GM19372 (cell line): ENCODE data around the gene IRF2BP2.

Source experiments
- ATAC-seq: cut with Tn5 transposase; IDR thresholded peaks from one replicate; pipeline ENCODE4 v1.9.1; 2021; ENCODE audit warnings: mild to moderate bottlenecking, low read depth, moderate library complexity; ENCODE audit not compliant: unreplicated experiment

Gene IRF2BP2

DNA sequence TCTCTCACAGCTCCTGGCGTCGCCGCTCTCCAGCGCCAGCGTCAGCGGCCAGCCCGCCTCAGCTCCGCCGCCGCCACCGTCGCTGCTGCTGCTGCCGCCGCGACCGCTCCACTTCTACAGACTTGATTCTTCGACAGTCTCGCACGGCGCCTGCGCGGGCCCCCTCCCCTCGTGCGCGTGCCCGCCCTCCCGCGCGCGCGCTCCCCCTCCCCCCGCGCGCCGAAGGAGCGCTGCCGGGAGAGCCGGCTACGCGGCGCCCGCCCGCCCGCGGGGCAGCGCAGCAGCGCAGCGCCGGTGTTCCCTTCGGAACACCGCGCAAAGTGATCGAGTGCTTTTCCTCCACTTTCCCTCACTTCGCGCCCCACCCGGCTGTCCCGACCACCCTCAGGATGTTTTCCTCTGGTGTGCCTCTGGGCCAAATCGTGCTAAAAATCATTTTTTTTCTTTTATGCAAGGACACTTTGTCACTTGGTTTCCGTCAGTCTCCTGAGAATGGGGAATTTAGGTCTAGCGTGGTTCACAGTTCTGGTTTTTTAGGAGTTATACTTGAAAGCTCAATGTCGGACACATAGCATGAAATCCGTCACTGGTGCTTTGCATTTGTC, at the start of gene IRF2BP2:
TSS of gene IRF2BP2 (minus strand) at position 118 of the 605 bp plus-strand sequence. CDS start 684 bp downstream, outside the sequence.
- peak; percentile 25 for ATAC-seq

DNA sequence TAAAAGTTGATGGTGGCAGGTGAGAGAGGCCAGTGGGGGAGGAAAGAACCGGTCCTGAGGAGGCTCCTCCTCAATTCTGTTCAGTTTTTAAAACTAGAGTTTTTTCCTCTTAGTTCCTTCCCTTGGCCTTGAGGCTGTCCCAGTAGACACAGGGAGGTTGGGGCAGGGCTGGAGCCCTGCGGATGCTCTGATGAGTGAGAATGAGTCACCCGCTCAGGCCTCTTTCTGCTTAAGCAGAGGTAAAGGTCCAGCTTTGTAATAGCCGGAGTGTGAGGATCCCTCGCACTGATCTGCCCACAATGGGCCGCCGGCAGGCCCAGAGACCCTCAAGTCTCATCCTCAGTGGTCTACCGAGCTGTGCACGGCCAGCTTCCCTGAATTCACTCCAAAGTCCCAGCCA, 49.6 kb upstream of the IRF2BP2 start:
- ATAC-seq = no peak

DNA sequence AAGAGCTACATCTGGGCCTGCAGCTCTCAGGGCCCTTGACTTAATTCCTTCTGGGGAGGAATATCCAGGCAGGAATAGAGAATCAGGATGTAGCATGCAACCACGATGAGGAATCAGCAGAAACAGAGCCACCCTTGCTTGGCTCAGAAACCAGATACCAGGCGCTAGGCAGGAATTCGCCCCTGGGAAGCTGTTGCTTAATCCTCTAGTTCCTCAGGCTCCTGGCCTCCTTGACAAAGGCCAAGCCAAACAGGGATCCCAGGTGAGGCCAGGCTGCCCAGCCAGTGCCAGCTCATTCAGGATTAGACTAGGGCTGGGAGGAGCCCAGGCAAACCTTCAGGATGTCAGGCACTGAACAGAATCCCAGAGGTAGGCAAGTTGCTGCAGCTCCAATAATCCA, 48.2 kb upstream of the IRF2BP2 start:
- no peak for ATAC-seq

DNA sequence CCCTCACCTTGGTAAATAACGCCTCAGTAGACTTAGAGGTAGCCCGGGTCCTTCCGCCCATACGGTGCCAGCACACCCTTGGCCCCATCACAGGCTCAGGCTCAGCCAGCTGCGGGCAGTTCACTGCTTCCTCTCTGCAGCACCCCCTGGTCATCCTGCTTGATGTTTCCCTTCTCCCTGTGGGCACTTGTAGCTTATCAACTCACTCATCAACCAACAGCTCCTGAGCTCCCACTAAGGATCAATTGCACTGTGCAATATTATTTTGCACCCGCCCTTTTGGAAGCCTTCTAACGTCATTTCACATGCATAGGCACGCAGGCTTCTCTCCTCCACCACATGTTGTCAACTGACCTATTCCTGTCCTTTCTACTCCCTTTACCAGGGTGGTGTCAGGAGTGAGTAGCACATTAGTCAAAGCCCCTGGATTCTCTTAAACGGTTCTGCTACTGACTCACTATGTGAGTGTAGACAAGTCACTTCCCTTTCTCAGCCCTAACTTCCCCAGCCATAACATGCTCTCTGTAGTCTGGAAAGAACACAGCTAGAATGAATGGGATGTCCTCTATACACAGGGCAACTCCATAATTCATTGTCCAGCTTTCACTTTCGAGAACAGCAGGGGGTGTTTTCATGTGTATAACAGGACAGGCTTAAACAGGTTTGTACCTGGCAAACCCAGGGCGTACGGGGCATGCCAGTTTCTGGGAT, 47.1 kb upstream of the IRF2BP2 start:
- no peak for ATAC-seq

DNA sequence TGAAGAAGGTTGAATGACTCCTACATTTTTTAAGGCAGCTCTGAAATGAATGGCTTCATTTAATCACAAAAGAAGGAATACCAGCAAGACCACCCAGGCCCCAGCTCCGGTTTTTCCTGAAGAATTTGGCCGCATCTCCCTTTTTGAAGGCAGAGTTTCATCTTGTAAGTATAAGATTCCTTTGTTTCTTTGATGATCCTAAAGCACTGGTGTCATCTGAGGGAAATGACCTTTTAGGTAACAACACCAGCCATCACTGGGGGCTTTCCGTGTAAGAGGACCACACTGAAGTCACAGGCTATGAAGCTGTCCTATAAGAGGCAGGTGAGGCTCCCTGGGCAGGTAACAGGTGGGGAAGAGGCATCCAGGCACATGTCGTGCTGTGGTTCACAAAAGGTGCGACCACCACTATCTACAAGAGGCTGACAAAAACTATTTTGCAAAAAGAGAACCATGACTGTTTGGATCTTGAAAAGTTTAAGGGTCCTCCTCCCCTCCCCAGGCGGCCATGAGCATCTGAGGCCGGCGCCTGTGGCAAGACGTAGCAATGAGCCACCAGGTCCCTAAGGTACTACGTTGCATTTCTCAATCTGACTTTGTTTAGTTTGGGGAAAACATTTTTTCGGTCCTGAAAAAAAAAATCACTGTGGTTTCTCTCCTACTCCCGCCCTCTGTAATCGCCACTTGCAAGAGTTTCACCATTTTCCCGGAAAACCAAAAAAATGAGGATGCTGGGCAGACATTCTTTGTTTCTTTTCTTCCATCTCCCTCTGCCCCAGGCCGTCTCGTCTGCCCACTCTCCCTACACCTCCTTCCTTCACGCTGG, 46.3 kb upstream of the IRF2BP2 start:
- ATAC-seq = no peak

DNA sequence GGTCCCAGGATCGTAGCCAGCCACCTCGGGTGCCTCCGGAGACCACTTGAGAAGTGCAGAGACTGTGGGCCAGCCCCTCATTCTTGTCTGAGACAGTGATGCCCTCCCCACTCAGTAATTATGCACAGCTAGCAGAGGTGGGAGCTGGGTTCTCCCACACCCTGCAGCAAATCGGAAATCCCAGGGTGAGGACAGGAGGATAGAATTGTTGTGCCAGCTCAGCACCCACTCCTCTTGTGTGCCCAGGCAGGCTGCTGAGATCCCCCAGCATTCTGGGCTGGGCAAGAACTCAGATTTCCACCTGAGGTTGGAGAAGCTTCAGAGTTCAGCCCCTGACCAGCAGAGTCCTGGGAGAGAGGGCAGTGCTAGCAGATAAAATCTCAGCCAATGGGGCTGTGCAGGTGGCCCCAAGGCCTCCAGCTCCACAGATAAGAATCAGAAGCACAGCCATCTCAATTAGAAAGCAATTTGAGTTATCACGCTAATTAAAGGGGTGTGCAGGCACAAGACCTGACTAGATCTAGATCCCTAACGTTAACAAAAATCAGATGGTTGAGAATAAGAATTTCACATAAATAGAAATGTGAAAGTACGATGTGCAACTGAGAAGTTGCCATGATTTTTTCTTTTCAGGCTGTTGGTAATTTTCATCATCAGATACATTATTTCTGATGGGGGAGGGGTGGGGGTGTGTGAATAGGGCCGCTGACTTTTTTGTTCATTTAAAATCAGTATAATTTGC, 45.5 kb upstream of the IRF2BP2 start:
- ATAC-seq = no peak

DNA sequence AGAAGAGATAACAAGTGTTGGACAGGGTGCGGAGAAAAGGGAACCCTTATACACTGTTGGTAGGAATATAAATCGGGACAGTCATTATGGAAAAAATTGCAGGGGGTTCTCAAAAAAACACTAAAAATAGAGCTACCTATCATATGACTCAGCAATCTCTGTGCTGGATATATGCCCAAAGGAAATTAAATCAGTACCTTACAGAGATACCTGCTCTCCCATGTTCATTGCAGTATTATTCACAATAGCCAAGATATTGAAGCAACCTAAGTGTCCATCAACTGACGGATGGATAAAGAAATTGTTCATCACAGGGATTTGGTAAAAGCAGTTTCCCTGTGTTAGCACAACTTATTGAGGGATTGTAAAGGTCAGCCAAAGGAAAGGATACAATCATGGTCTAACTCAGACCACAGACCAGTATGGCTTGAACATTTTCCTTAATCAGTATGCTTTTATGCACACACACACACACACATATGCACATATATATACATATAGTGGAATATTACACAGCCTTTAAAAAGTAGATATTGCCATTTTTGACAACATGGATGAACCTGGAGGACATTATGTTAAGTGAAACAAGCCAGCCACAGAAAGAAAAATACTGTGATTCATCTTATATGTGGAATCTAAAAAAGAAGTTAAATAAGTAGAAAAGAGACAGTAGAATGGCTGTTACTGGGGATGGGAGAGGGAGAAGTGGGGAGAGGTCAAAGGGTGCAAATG, 44.2 kb upstream of the IRF2BP2 start:
- ATAC-seq = no peak

DNA sequence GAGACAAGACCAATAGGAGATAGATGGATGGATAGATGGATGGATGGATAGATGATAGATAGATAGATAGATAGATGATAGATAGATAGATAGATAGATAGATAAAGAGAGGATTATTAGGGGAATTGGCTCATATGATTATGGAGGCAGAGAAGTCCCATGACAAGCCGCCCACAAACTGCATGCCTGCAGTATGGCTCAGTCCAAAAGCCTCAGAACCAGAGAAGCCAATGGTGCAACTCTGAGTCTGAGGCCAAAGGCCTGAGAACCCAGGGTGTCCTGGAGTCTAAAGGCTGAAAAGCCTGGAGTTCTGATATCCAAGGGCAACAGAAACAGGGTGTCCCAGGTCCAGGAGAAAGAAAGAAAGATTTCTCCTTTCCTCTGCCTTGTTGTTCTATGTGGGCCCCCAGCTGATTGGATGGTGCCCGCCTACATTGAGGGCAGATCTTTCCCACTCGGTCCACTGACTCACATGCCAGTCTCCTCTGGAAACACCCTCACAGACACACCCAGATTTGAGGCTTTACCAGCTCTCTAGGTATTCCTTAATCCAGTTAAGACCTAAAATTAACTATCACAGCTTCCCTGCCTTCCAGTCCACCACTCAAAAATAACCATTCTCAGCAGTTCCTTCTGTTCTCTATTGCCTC, 39.6 kb upstream of the IRF2BP2 start:
- ATAC-seq = no peak

DNA sequence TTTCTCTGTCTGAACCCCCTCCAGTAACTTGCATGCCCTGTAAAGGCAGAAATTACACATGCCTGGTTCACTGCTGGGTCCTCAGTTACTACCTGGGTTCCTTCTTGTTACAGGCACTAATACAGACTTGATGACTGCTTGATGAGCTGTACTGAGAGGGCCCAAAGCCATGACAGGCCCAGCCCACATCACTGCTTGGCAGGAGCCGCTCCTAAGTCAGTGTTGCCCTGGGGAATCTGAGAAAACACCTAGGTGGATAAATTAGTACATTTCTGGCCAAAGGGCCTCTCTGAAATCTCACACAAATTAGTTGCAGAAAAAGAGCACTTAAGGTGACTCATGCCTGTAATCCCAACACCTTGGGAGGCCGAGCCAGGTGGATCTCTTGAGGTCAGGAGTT, 37.8 kb upstream of the IRF2BP2 start:
- ATAC-seq = no peak

DNA sequence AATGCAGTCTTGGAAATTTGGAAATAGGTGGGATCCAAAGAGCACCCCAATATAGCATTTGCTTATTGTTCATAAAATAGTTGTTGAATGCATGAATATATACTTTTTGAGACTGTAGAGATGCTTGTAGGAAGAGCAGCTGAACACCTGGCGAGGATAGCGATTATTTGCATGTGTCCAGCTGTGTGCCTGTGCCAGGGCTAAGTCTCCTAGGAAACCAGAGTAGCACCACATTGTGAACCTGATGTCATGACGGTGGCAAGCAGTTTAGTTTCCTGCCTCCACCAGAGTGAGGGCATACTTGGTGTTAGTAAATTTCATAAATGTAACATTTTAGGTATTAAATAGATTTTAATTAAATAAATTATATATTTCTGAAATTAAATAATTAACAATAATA, 37.3 kb upstream of the IRF2BP2 start:
- no peak for ATAC-seq

DNA sequence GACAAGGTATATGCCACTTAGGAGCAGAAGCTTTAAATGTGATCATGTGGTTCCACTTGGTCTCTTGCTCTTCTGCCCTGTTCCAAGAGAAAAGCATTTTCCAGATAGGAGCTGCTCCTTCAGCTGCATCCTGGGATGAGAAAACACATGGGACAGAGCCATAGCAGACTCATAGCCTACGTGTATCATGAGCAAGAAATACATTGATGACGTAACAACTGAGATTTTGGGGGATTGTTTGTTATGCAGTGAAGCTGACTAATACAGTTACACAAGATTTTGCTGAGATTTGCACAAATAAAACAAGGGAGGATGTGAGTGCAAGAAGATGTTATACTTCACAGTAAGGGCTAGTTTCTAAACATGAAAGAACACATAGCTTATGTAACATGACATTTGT, 36.0 kb upstream of the IRF2BP2 start:
- ATAC-seq = no peak

DNA sequence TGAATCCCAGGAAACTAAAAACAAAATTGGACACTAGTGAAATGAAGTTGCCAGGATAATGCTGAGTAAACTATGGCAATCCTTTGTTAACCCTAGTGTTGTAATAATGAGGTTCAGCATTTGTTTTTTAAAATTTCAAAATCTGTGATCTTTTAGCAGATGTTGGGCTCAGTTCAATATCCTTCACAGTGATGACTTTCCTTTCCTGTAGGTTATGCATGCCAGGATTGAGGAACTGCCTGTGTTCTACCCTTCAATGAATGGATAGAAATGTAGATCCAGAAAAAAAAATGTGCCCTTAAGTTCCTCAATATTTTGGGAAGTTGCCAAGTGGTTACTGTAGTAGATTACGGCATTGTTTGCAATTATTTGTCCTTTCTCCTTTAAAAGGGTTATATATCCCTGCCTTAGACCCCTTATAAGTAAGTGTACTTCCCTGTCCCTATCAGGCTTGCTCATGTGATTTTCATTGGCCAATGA, 35.5 kb upstream of the IRF2BP2 start:
- no peak for ATAC-seq

DNA sequence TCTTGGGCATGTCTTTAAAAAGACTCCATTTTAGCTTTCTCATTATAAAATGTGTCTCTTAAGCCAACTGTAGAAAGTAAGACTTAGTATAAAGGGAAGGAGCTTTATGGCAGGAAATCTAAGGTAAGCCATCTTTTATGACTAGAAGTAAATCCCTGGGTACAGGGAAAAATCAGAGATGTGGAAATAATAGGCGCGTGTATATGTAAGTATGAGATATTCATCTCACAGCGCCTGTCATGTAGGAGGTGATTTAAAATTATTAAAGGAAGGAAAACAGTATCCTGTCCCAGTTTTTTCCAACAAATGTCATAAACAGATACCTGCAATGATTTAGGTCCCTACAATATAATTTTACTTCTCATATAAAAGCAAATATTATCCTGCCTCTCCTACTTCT, 35.0 kb upstream of the IRF2BP2 start:
- ATAC-seq = no peak

DNA sequence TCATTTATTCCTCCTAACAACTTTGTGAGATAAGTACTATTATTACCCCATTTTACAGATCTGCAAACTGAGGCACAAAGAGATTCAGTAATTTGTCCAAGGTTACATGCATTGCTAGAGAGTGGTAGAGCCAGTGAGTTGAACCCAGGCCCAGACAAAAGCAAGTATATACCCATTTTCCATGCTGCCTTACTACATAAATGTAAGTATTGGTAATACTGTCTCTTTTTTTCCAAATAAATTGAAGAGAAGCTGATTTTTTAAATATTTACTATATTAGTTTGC, 33.8 kb upstream of the IRF2BP2 start:
- no peak for ATAC-seq

DNA sequence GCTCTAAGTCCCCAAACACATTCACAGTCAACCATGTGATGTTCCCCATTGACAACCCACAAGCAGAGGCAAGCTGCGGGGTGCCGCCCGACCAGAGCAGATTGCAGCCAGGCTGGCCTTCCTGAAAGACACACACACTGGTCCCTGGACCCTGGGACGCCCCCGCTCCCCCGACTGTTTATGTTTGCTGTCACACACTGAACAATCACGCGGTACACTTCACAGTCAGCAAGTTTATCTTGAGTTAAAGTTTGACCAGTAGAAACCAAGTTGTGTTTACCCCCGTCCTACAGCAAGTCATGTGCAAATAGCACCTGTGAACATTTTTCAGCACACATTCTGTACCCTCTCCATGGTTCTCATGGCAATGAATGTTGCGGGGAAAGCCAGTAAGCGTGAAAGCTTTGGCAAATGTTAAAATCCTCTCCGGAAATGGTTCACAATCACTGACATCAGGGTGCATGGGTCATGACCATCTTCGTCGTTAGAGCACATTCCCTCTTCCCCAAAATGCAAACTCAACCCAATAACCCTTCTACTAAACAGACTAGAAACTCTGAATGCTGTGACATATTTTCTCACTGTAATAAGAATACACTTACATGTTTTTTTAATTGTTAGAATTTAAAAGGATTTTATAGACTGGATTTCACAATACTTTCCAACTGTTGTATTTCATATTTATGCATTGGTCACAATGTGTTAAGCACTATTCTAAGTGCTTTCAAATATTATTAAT, 33.3 kb upstream of the IRF2BP2 start:
- no peak for ATAC-seq

DNA sequence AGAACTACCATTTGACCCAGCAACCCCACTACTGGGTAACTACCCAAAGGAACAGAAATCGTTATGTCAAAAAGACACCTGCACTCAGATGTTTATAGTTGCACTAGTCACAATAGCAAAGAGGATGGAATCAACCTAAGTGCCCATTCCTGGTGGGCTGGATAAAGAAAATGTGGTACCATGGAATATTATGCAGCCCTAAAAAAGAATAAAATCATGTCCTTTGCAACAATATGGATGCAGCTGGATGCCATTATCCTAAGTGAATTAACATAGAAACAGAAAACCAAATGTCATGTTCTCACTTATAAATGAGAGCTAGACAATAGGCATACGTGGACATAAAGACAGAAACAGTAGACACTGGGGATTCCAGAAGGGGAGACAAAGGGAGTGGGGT, 32.5 kb upstream of the IRF2BP2 start:
- ATAC-seq = no peak

DNA sequence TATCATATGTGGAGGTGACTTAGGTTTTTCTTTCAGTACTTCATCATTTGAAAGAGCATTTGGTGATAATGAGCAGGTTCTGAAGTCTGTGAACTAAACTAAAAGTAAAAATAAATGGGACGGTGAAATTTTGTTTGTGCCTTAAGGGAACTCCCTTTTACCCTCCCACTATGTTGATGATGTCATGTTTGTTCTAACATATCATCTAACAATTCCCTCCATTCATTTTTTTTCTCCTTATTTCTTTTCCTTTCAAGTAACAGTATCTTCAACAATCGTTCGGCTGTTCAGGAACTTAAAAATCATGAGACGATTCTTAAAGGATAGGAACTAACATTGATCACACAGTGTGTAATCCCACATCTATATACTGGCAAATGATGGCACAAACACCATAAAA, 30.0 kb upstream of the IRF2BP2 start:
- ATAC-seq = no peak

DNA sequence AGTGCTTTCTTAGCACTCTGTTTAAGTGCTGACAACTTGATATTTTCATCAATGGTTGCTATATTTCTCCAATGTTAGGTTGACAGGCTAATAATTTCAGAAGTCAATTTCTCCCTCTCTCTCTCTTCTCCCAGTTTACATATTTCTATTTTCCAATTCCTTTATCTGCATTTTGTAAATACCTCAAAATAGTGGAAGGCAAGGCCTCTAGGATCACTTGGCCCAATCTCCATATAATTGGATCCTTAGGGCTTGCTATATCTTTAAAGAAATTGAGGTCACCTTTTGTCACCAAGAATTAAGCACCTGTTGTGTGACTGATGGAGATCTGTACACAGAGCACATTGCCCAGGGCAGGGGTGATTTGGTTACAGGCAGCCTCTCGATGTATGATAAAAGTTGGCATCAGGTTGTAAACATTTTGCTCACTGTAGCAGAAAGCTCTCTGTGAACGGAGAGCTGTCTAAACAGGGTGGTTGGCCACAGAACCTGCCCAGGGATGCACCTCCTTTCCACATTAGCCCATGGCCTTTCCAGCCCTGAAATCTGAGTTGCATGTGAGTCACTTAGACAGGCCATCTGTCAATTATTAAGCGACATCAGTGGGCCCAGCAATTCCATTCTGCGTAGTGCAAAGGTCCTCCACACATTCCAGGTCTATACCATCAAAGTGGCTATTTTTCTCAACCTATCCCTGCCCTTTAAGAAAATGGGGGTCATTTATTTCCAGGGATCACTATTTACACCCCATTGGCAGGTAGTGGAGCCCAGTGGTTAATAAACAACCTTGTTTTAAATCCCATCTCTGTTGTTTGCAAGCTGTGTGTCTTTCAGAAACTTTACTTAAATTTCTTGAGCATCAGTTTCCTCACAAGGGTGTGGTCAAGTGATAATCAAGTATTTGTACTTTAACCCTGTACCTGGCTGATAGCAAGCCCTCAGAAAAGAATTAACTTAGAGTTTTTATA, 29.1 kb upstream of the IRF2BP2 start:
- ATAC-seq = no peak
